ENCODE measurements around the gene MGAT4A. TPM values are rescaled to one million over a fixed set of nuclear protein-coding genes. Genes with fewer than 3 reads are reported as not detected.

Gene MGAT4A
- total and polyA plus RNA-seq, 2 experiments from 2014 or later, result 4.4 to 5.6 TPM

DNA sequence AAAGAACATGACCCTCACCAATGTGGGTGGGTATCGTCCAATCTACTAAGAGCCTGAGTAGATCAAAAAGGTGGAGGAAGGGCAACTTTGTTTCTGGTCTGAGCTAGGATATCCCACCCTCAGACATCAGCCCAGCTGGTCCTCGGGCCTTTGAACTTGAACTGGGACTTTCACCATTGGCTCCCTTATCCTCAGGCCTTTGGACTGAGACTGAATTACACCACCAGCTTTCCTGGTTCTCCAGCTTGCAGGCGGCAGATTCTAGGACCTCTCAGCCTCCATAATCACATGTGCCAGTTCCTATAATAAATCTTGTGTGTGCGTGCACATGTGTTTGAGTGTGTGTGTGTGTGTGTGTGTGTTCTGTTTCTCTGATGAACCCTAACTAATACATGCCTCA, 10.6 kb downstream of the MGAT4A start:
- H3K36me3 Mint-ChIP-seq (ENCODE audit: low read depth), result no peaks in the 10 kb centered on the region
- Histone ChIP-seq H3K27me3 (ENCODE audit: insufficient read depth) (no peaks in the 10 kb centered on the region), H3K9me2 (ENCODE audit: insufficient read depth) (no peaks in the 10 kb centered on the region), H3K27ac (ENCODE audit: low read depth) (no peak overlapping the region), H3K79me2 (replicated peaks; ENCODE audit: insufficient read depth) (no peaks in the 10 kb centered on the region), H3F3A (replicated peaks; ENCODE audit: low read depth) (no peaks in the 10 kb centered on the region), H3K36me3 (ENCODE audit: insufficient read depth) (no peaks in the 10 kb centered on the region), H3K4me1 (ENCODE audit: insufficient read depth) (peaks cover 7% of the 10 kb centered on the region), H2AFZ (no peak overlapping the region), H3K4me3 (no peak overlapping the region), H3K4me2 (no peak overlapping the region), H4K20me1 (replicated peaks; ENCODE audit: insufficient read depth) (no peaks in the 10 kb centered on the region)
- no peak for DNase-seq (ENCODE audit: low spot score)
- H3K27ac Mint-ChIP-seq, result no peak overlapping the region
- no peak for ATAC-seq
- peaks cover 6% of the 10 kb centered on the region for H3K27me3 Mint-ChIP-seq (ENCODE audit: insufficient read depth, low read depth, poor library complexity)
- H3K4me1 Mint-ChIP-seq, result peaks cover 11% of the 10 kb centered on the region
- H3K4me3 Mint-ChIP-seq, result no peak overlapping the region
- TF ChIP-seq EZH2 (IDR thresholded peaks at IDR 0.05; ENCODE audit: low read depth, unreplicated experiment) (no peak), EZH2phosphoT487 (IDR thresholded peaks at IDR 0.05; ENCODE audit: unreplicated experiment) (no peak), STAT1 (IDR thresholded peaks at IDR 0.05; ENCODE audit: unreplicated experiment) (no peak), JUNB (IDR thresholded peaks at IDR 0.05; ENCODE audit: unreplicated experiment) (no peak), NANOG (IDR thresholded peaks at IDR 0.05; ENCODE audit: borderline replicate concordance) (no peak), ZNF114 (CRISPR knock-in tag; IDR thresholded peaks at IDR 0.05) (no peak), CREB1 (CRISPR knock-in tag; IDR thresholded peaks at IDR 0.05; ENCODE audit: low read depth) (no peak), POLR2AphosphoS5 (IDR thresholded peaks at IDR 0.05; ENCODE audit: low read depth) (no peak), ZNF331 (CRISPR knock-in tag; IDR thresholded peaks at IDR 0.05; ENCODE audit: low read depth) (no peak)
- TF ChIP-seq, protein P1, sequence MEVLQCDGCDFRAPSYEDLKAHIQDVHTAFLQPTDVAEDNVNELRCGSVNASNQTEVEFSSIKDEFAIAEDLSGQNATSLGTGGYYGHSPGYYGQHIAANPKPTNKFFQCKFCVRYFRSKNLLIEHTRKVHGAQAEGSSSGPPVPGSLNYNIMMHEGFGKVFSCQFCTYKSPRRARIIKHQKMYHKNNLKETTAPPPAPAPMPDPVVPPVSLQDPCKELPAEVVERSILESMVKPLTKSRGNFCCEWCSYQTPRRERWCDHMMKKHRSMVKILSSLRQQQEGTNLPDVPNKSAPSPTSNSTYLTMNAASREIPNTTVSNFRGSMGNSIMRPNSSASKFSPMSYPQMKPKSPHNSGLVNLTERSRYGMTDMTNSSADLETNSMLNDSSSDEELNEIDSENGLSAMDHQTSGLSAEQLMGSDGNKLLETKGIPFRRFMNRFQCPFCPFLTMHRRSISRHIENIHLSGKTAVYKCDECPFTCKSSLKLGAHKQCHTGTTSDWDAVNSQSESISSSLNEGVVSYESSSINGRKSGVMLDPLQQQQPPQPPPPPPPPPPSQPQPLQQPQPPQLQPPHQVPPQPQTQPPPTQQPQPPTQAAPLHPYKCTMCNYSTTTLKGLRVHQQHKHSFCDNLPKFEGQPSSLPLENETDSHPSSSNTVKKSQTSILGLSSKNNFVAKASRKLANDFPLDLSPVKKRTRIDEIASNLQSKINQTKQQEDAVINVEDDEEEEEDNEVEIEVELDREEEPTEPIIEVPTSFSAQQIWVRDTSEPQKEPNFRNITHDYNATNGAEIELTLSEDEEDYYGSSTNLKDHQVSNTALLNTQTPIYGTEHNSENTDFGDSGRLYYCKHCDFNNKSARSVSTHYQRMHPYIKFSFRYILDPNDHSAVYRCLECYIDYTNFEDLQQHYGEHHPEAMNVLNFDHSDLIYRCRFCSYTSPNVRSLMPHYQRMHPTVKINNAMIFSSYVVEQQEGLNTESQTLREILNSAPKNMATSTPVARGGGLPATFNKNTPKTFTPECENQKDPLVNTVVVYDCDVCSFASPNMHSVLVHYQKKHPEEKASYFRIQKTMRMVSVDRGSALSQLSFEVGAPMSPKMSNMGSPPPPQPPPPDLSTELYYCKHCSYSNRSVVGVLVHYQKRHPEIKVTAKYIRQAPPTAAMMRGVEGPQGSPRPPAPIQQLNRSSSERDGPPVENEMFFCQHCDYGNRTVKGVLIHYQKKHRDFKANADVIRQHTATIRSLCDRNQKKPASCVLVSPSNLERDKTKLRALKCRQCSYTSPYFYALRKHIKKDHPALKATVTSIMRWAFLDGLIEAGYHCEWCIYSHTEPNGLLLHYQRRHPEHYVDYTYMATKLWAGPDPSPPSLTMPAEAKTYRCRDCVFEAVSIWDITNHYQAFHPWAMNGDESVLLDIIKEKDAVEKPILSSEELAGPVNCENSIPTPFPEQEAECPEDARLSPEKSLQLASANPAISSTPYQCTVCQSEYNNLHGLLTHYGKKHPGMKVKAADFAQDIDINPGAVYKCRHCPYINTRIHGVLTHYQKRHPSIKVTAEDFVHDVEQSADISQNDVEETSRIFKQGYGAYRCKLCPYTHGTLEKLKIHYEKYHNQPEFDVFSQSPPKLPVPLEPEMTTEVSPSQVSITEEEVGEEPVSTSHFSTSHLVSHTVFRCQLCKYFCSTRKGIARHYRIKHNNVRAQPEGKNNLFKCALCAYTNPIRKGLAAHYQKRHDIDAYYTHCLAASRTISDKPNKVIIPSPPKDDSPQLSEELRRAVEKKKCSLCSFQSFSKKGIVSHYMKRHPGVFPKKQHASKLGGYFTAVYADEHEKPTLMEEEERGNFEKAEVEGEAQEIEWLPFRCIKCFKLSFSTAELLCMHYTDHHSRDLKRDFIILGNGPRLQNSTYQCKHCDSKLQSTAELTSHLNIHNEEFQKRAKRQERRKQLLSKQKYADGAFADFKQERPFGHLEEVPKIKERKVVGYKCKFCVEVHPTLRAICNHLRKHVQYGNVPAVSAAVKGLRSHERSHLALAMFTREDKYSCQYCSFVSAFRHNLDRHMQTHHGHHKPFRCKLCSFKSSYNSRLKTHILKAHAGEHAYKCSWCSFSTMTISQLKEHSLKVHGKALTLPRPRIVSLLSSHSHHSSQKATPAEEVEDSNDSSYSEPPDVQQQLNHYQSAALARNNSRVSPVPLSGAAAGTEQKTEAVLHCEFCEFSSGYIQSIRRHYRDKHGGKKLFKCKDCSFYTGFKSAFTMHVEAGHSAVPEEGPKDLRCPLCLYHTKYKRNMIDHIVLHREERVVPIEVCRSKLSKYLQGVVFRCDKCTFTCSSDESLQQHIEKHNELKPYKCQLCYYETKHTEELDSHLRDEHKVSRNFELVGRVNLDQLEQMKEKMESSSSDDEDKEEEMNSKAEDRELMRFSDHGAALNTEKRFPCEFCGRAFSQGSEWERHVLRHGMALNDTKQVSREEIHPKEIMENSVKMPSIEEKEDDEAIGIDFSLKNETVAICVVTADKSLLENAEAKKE (CRISPR knock-in tag; IDR thresholded peaks at IDR 0.05), result no peak
- TF ChIP-seq, protein P2, sequence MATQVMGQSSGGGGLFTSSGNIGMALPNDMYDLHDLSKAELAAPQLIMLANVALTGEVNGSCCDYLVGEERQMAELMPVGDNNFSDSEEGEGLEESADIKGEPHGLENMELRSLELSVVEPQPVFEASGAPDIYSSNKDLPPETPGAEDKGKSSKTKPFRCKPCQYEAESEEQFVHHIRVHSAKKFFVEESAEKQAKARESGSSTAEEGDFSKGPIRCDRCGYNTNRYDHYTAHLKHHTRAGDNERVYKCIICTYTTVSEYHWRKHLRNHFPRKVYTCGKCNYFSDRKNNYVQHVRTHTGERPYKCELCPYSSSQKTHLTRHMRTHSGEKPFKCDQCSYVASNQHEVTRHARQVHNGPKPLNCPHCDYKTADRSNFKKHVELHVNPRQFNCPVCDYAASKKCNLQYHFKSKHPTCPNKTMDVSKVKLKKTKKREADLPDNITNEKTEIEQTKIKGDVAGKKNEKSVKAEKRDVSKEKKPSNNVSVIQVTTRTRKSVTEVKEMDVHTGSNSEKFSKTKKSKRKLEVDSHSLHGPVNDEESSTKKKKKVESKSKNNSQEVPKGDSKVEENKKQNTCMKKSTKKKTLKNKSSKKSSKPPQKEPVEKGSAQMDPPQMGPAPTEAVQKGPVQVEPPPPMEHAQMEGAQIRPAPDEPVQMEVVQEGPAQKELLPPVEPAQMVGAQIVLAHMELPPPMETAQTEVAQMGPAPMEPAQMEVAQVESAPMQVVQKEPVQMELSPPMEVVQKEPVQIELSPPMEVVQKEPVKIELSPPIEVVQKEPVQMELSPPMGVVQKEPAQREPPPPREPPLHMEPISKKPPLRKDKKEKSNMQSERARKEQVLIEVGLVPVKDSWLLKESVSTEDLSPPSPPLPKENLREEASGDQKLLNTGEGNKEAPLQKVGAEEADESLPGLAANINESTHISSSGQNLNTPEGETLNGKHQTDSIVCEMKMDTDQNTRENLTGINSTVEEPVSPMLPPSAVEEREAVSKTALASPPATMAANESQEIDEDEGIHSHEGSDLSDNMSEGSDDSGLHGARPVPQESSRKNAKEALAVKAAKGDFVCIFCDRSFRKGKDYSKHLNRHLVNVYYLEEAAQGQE (IDR thresholded peaks at IDR 0.05; ENCODE audit: unreplicated experiment), result no peak
- TF ChIP-seq, protein P3, sequence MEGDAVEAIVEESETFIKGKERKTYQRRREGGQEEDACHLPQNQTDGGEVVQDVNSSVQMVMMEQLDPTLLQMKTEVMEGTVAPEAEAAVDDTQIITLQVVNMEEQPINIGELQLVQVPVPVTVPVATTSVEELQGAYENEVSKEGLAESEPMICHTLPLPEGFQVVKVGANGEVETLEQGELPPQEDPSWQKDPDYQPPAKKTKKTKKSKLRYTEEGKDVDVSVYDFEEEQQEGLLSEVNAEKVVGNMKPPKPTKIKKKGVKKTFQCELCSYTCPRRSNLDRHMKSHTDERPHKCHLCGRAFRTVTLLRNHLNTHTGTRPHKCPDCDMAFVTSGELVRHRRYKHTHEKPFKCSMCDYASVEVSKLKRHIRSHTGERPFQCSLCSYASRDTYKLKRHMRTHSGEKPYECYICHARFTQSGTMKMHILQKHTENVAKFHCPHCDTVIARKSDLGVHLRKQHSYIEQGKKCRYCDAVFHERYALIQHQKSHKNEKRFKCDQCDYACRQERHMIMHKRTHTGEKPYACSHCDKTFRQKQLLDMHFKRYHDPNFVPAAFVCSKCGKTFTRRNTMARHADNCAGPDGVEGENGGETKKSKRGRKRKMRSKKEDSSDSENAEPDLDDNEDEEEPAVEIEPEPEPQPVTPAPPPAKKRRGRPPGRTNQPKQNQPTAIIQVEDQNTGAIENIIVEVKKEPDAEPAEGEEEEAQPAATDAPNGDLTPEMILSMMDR (conservative IDR thresholded peaks at IDR 0.05; ENCODE audit: low read depth in 2 of 2), result no peak
- TF ChIP-seq, protein P4, sequence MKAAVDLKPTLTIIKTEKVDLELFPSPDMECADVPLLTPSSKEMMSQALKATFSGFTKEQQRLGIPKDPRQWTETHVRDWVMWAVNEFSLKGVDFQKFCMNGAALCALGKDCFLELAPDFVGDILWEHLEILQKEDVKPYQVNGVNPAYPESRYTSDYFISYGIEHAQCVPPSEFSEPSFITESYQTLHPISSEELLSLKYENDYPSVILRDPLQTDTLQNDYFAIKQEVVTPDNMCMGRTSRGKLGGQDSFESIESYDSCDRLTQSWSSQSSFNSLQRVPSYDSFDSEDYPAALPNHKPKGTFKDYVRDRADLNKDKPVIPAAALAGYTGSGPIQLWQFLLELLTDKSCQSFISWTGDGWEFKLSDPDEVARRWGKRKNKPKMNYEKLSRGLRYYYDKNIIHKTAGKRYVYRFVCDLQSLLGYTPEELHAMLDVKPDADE (IDR thresholded peaks at IDR 0.05), result no peak
- H3K9me3 Mint-ChIP-seq, result no peaks in the 10 kb centered on the region

Data from GM23338 (cell line).